SK-N-SH (cell line): ENCODE measurements around the gene ZBTB38. TPM values are rescaled to one million over a fixed set of nuclear protein-coding genes. Genes with fewer than 3 reads are reported as not detected.

Source experiments
- CTCF ChIA-PET: fragments of 300-600, 350-600 bp; formaldehyde crosslinking; extraction: SDS; loops from one replicate; lab custom pipeline; 2021; lab: Yijun Ruan, JAX
- POLR2A ChIA-PET: fragments of 350-600 bp; sonication (Branson Sonifier 250); formaldehyde crosslinking; extraction: SDS; loops from one replicate; lab custom pipeline; 2020; ENCODE audit warnings: antibody characterized with exemption, inconsistent platforms; lab: Yijun Ruan, JAX
- DNase-seq: peaks from one replicate; pipeline ENCODE4 v3.0.0; 2012
- H2AFZ ChIP-seq: fragments of 200-600 bp; sonication (generic); 2 replicates; pipeline ENCODE4 v1.8.1; 2016; ENCODE audit warnings: antibody characterized with exemption, mild to moderate bottlenecking, low read depth
- H3F3A ChIP-seq: fragments of 200-600 bp; sonication (generic); replicated peaks from 2 replicates; pipeline ENCODE3; 2016; ENCODE audit warnings: antibody characterized with exemption, mild to moderate bottlenecking; ENCODE audit not compliant: insufficient read depth
- H3K27ac ChIP-seq, 2 experiments: fragments of 200-500 bp in 1 of 2; fragments of 200-600 bp in 1 of 2; sonication (Bioruptor generic) in 1 of 2; sonication (generic), shearing (Covaris generic) in 1 of 2; 2 replicates each; pipeline versions ENCODE4 v1.5.1 to v1.6.1; 2014 to 2016; ENCODE audit warnings: low read depth in 2 of 2, inconsistent platforms in 1 of 2, low read length in 1 of 2, mild to moderate bottlenecking in 1 of 2, mixed read lengths in 1 of 2
- H3K27me3 ChIP-seq: fragments of 200-600 bp; sonication (generic), shearing (Covaris generic); 2 replicates; pipeline ENCODE4 v1.6.1; 2016; ENCODE audit warnings: mixed run types; ENCODE audit not compliant: insufficient read depth
- H3K36me3 ChIP-seq, 2 experiments: fragments of 200-500 bp in 1 of 2; fragments of 200-600 bp in 1 of 2; sonication (Bioruptor generic) in 1 of 2; sonication (generic) in 1 of 2; replicated peaks in 1 of 2; 2 replicates each; pipeline versions ENCODE3 to v1.5.1; 2014 to 2016; ENCODE audit warnings: low read length in 1 of 2, mild to moderate bottlenecking in 1 of 2; ENCODE audit not compliant: insufficient read depth in 2 of 2, control insufficient read depth in 1 of 2
- H3K4me1 ChIP-seq, 2 experiments: fragments of 200-500 bp in 1 of 2; fragments of 200-600 bp in 1 of 2; sonication (Bioruptor generic) in 1 of 2; sonication (generic), shearing (Covaris generic) in 1 of 2; 2 replicates each; pipeline versions ENCODE4 v1.5.1 to v1.6.1; 2014 to 2016; ENCODE audit warnings: low read depth in 1 of 2, low read length in 1 of 2, mixed run types in 1 of 2; ENCODE audit not compliant: insufficient read depth in 2 of 2, control insufficient read depth in 1 of 2
- H3K4me2 ChIP-seq: fragments of 200-600 bp; sonication (generic), shearing (Covaris generic); 2 replicates; pipeline ENCODE4 v1.6.1; 2017; ENCODE audit warnings: mixed run types
- H3K4me3 ChIP-seq, 2 experiments: fragments of 200-500 bp in 1 of 2; fragments of 200-600 bp in 1 of 2; sonication (Bioruptor generic) in 1 of 2; sonication (generic), shearing (Covaris generic) in 1 of 2; 2 replicates each; pipeline versions ENCODE4 v1.5.1 to v1.8.1; 2014 to 2016; ENCODE audit warnings: low read depth in 2 of 2, inconsistent platforms in 1 of 2, low read length in 1 of 2, mild to moderate bottlenecking in 1 of 2, mixed read lengths in 1 of 2, moderate library complexity in 1 of 2
- H3K79me2 ChIP-seq: fragments of 200-600 bp; sonication (generic); 2 replicates; pipeline ENCODE4 v1.8.1; 2017; ENCODE audit warnings: mild to moderate bottlenecking; ENCODE audit not compliant: insufficient read depth
- H3K9ac ChIP-seq: fragments of 200-600 bp; sonication (generic); 2 replicates; pipeline ENCODE4 v1.6.1; 2017; ENCODE audit warnings: mixed run types
- H3K9me2 ChIP-seq: fragments of 200-600 bp; sonication (generic); 2 replicates; pipeline ENCODE4 v1.6.1; 2017; ENCODE audit warnings: mixed run types
- H3K9me3 ChIP-seq: fragments of 200-600 bp; sonication (generic); 2 replicates; pipeline ENCODE4 v1.6.1; 2017; ENCODE audit warnings: mixed run types, mild to moderate bottlenecking, moderate library complexity
- H4K20me1 ChIP-seq: fragments of 200-600 bp; sonication (generic); 2 replicates; pipeline ENCODE4 v1.6.1; 2017; ENCODE audit warnings: mild to moderate bottlenecking, mixed run types; ENCODE audit not compliant: insufficient read depth
- FOSL2 ChIP-seq: IDR thresholded peaks from 2 replicates; pipeline ENCODE4 v1.4.0; 2012; ENCODE audit warnings: low read depth, mild to moderate bottlenecking, moderate library complexity, borderline replicate concordance
- FOXM1 ChIP-seq: IDR thresholded peaks from 2 replicates; pipeline ENCODE4 v1.4.0; 2012; ENCODE audit warnings: low read depth, mild to moderate bottlenecking
- JUND ChIP-seq: IDR thresholded peaks from 2 replicates; pipeline ENCODE4 v1.4.0; 2012
- NFIC ChIP-seq: IDR thresholded peaks from 2 replicates; pipeline ENCODE4 v1.4.0; 2012; ENCODE audit warnings: borderline replicate concordance
- PBX3 ChIP-seq: IDR thresholded peaks from 2 replicates; pipeline ENCODE4; 2012
- POLR2AphosphoS5 ChIP-seq: IDR thresholded peaks from 2 replicates; pipeline ENCODE4 v1.6.1; 2012; ENCODE audit warnings: low read depth, low read length
- RAD21 ChIP-seq: IDR thresholded peaks from 2 replicates; pipeline ENCODE4 v1.6.1; 2012; ENCODE audit warnings: mild to moderate bottlenecking, low read length
- RXRA ChIP-seq: IDR thresholded peaks from 2 replicates; pipeline ENCODE4 v1.4.0; 2012; ENCODE audit warnings: low read depth, mild to moderate bottlenecking, borderline replicate concordance
- SIN3A ChIP-seq: IDR thresholded peaks from 2 replicates; pipeline ENCODE4 v1.6.1; 2012; ENCODE audit warnings: low read depth, mild to moderate bottlenecking, low read length, moderate library complexity, borderline replicate concordance
- SMC3 ChIP-seq: IDR thresholded peaks from 2 replicates; pipeline ENCODE4 v1.6.1; 2012; ENCODE audit warnings: low read depth, low read length, improper control_type of control experiment
- USF1 ChIP-seq: IDR thresholded peaks from 2 replicates; pipeline ENCODE4 v1.4.0; 2012; ENCODE audit warnings: low read depth, borderline replicate concordance
- YY1 ChIP-seq: IDR thresholded peaks from 2 replicates; pipeline ENCODE4 v1.4.0; 2012; ENCODE audit warnings: low read depth, mild to moderate bottlenecking
- WGBS: methylation state at CpG from one replicate; pipeline ENCODE4 v1.1.6; 2017; ENCODE audit warnings: low lambda C conversion rate; 5-methylcytosine and 5-hydroxymethylcytosine counted together
- polyA plus RNA-seq, 3 experiments: library from polyadenylated mRNA; depleted of rRNA; stranded (reverse); fragments of >200 nt; gene quantifications; 2 replicates each; pipeline ENCODE4 v1.2.3, GENCODE V29; 2012
- TF ChIP-seq, protein P1 (sequence below): fragments of 200-600 bp; sonication (generic); IDR thresholded peaks from 2 replicates; pipeline ENCODE4 v1.6.1; 2017; ENCODE audit warnings: antibody characterized with exemption, mild to moderate bottlenecking, moderate library complexity
- TF ChIP-seq, protein P2 (sequence below): IDR thresholded peaks from 2 replicates; pipeline ENCODE4 v1.6.1; 2012; ENCODE audit warnings: mild to moderate bottlenecking, low read depth, low read length, moderate library complexity
- TF ChIP-seq, protein P3 (sequence below): fragments of 150-350 bp; IDR thresholded peaks from 2 replicates; pipeline ENCODE4 v1.6.1; 2016; ENCODE audit warnings: mild to moderate bottlenecking, low read depth, low read length
- TF ChIP-seq, protein P4 (sequence below): IDR thresholded peaks from 2 replicates; pipeline ENCODE4 v1.4.0; 2012; ENCODE audit warnings: low read depth

The ZBTB38 gene
- polyA plus RNA-seq, 1 of the 3 experiments (the other 2 are of a cell fraction) = 10.1 TPM

DNA sequence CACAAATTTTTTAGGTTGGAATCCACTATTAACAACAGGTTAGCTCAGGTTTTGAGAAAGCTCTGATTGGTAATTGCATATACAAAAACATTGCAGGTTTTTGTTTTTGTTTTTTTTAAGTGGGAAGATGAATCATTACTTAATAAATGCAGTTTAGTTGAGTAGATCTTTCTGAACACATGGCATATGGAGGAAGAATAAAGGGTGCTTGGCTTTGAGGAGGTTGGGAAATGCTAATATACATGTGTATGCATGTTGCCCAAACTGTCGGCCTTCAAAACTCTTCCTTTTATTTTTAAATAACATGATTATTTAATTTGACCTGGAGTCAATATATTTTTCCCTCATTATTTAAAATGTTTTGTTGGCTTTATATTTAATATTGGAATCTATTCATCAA is 32.8 kb downstream of the ZBTB38 start (continued):
- TF ChIP-seq, protein P1, sequence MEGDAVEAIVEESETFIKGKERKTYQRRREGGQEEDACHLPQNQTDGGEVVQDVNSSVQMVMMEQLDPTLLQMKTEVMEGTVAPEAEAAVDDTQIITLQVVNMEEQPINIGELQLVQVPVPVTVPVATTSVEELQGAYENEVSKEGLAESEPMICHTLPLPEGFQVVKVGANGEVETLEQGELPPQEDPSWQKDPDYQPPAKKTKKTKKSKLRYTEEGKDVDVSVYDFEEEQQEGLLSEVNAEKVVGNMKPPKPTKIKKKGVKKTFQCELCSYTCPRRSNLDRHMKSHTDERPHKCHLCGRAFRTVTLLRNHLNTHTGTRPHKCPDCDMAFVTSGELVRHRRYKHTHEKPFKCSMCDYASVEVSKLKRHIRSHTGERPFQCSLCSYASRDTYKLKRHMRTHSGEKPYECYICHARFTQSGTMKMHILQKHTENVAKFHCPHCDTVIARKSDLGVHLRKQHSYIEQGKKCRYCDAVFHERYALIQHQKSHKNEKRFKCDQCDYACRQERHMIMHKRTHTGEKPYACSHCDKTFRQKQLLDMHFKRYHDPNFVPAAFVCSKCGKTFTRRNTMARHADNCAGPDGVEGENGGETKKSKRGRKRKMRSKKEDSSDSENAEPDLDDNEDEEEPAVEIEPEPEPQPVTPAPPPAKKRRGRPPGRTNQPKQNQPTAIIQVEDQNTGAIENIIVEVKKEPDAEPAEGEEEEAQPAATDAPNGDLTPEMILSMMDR = no peak
- TF ChIP-seq SIN3A (no peak), FOSL2 (no peak), FOXM1 (no peak)
- TF ChIP-seq, all 33 proteins: peak for 0

GRCh38 chr3:141401573-141402475 is 33.5 kb downstream of the ZBTB38 start:
- H3K79me2 ChIP-seq = peaks cover 36% of the 10 kb centered on the region
- DNase-seq = peak; percentile 90
- peak overlapping the region; percentile 78 for H2AFZ ChIP-seq
- no peak for TF ChIP-seq POLR2AphosphoS5
- TF ChIP-seq, protein P2, sequence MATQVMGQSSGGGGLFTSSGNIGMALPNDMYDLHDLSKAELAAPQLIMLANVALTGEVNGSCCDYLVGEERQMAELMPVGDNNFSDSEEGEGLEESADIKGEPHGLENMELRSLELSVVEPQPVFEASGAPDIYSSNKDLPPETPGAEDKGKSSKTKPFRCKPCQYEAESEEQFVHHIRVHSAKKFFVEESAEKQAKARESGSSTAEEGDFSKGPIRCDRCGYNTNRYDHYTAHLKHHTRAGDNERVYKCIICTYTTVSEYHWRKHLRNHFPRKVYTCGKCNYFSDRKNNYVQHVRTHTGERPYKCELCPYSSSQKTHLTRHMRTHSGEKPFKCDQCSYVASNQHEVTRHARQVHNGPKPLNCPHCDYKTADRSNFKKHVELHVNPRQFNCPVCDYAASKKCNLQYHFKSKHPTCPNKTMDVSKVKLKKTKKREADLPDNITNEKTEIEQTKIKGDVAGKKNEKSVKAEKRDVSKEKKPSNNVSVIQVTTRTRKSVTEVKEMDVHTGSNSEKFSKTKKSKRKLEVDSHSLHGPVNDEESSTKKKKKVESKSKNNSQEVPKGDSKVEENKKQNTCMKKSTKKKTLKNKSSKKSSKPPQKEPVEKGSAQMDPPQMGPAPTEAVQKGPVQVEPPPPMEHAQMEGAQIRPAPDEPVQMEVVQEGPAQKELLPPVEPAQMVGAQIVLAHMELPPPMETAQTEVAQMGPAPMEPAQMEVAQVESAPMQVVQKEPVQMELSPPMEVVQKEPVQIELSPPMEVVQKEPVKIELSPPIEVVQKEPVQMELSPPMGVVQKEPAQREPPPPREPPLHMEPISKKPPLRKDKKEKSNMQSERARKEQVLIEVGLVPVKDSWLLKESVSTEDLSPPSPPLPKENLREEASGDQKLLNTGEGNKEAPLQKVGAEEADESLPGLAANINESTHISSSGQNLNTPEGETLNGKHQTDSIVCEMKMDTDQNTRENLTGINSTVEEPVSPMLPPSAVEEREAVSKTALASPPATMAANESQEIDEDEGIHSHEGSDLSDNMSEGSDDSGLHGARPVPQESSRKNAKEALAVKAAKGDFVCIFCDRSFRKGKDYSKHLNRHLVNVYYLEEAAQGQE = no peak
- TF ChIP-seq, protein P3, sequence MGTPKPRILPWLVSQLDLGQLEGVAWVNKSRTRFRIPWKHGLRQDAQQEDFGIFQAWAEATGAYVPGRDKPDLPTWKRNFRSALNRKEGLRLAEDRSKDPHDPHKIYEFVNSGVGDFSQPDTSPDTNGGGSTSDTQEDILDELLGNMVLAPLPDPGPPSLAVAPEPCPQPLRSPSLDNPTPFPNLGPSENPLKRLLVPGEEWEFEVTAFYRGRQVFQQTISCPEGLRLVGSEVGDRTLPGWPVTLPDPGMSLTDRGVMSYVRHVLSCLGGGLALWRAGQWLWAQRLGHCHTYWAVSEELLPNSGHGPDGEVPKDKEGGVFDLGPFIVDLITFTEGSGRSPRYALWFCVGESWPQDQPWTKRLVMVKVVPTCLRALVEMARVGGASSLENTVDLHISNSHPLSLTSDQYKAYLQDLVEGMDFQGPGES = no peak
- no peak for TF ChIP-seq USF1
- no peak for TF ChIP-seq JUND
- TF ChIP-seq, protein P4, sequence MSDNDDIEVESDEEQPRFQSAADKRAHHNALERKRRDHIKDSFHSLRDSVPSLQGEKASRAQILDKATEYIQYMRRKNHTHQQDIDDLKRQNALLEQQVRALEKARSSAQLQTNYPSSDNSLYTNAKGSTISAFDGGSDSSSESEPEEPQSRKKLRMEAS = peak; percentile 26; the same call in 1 of the 2 replicates
- TF ChIP-seq YY1 = peak; percentile 73
- TF ChIP-seq NFIC = no peak
- no peak for TF ChIP-seq RXRA
- TF ChIP-seq PBX3 = no peak
- TF ChIP-seq FOXM1 = 0 out of 2 replicates have a peak, but pooled peaks have one; percentile 1
- no peak for TF ChIP-seq SMC3
- no peak for TF ChIP-seq RAD21
- CTCF ChIA-PET = interaction anchor here (1.0 to 1.7 kb wide), 5 partner anchors 14 to 40 kb away, joined by 3 to 5 read pairs (median 4); no protein-coding TSS in a partner anchor
- H3K27me3 ChIP-seq = no peaks in the 10 kb centered on the region
- no peaks in the 10 kb centered on the region for H4K20me1 ChIP-seq
- peaks cover 42% of the 10 kb centered on the region for H3F3A ChIP-seq
- POLR2A ChIA-PET = interaction anchor here (1.0 to 1.1 kb wide), 2 partner anchors 16 kb away, joined by 3 to 4 read pairs; no protein-coding TSS in a partner anchor
- H3K4me2 ChIP-seq = peak overlapping the region; percentile 73
- WGBS = 17% methylated on average over 30 of the region's 59 CpGs
- no peaks in the 10 kb centered on the region for H3K9me3 ChIP-seq
- peaks cover 11 to 17% of the 10 kb centered on the region in 2 experiments for H3K4me1 ChIP-seq
- peak overlapping the region; percentile 66 to 69 for H3K4me3 ChIP-seq
- H3K9me2 ChIP-seq = no peaks in the 10 kb centered on the region
- H3K27ac ChIP-seq = peak overlapping the region; percentile 78 to 87
- peak overlapping the region; percentile 87 for H3K9ac ChIP-seq
- peaks cover 39 to 43% of the 10 kb centered on the region in 2 experiments for H3K36me3 ChIP-seq
